NB4 (cell line): ENCODE results near the gene POU3F1.

Experiments
- CTCF ChIP-seq: IDR thresholded peaks from one replicate; pipeline ENCODE4 v1.5.1; 2012; ENCODE audit warnings: low read depth, low read length
- MAX ChIP-seq: IDR thresholded peaks from 2 replicates; pipeline ENCODE4 v1.6.1; 2011; ENCODE audit warnings: low read depth, low read length
- MYC ChIP-seq: IDR thresholded peaks from 2 replicates; pipeline ENCODE4 v1.6.1; 2011; ENCODE audit warnings: low read depth, low read length
- POLR2A ChIP-seq: IDR thresholded peaks from 2 replicates; pipeline ENCODE4 v1.6.1; 2011; ENCODE audit warnings: mild to moderate bottlenecking; ENCODE audit not compliant: insufficient read length; ENCODE audit errors: extremely low read depth

- no peak for TF ChIP-seq POLR2A
- no peak for TF ChIP-seq CTCF
- no peak for TF ChIP-seq MAX
- TF ChIP-seq MYC = no peak
These were observed 41.1 kb upstream of the POU3F1 start for GRCh38 chr1:38087676-38088075.
